HG02610 (cell line): ENCODE data around the gene SRGAP1.
"Not testable (repeated sequence)": the region's sequence is repeated elsewhere in the genome, so short reads cannot be mapped to it uniquely, and the experiment has no call there.

Experiments
- ATAC-seq: cut with Tn5 transposase; IDR thresholded peaks from one replicate; pipeline ENCODE4 v1.9.1; 2021; ENCODE audit warnings: mild to moderate bottlenecking, moderate library complexity; ENCODE audit not compliant: unreplicated experiment

SRGAP1 gene

DNA sequence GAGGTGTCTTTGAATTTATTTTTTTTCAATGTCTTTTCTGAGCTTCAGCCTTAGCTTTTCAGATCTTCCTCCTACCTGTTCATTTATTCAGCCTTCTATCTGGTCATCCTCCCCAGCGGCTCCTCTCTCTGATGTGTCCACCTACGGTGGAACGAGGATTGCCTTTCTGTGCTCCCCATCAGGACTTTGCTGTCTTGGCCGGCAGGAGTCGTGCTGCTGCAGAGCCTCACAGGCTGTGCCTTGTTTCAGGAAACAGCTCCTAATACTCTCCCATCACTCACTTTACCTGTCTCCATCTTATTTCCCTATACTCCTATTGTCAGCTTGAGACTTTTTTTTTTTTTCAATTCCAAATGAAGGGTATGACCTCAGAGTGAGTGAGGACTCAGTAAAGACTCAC, 300.7 kb downstream of the SRGAP1 start:
- no peak for ATAC-seq

DNA sequence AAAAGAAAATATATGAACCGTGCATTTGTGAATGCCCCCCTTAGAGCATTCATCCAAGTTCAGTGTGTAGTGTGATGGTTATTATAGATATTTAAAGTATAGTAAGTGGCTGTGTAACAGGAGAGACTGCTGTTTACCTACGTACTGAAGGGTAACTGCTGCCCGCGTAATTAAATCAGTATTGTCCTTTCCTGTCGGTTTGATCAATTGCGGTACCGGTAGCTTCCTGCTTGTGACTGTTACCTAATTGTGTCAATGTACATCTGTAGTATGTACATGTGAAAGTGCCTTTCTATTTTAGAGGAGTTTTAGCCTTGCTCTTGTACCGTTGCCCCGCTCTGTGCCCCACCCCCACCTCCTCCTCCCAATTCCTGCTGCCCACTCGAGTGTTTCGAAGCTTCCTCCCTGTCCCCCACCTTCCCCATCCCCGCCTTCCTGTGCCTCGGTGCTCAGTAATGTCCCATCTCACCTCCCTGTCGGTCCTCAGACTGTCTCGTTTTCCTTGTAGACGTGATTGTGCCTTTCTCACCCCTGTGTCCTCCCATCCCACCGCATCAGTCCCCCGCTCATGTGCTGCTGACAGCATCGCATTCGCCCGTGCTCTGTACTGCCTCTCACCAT, 302.6 kb downstream of the SRGAP1 start:
- ATAC-seq = no peak

DNA sequence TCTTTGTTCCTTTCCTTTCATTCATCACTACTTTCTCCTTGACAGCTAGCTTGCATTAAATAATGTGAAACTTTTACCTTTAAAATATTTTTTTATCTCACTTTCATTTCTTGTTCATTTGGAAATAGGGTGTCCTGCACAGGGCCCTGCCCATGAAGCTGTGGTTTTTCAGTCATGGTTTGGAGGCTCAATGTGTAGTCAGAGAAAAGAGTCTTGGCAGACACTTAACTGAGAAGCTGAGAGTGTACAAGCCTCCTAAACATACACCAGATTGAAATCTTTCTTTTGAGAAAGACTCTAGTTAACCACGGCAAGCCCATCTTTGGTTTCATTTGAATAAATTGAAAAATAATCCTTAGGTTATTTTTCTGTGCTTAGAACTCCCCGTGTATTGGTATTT, 303.4 kb downstream of the SRGAP1 start:
- ATAC-seq = no peak

DNA sequence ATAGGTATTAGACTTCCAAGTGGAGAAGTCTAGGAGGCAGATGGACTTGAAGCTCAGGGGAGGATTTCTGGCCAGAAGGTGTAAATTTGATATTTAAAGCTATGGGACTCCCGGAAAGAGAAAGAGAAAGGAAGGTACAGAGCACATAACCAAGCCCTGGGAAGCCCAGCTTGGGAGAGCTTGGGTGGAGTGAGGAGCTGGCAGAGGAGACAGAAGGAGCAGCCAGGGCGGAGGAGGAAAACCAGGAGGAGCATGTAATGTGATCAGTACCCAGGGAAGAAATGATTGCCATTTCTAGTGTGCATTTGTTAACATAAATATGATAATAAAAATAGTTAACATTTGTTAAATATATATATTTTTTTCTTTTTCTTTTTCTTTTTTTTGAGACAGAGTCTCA, 310.2 kb downstream of the SRGAP1 start:
- no peak for ATAC-seq

DNA sequence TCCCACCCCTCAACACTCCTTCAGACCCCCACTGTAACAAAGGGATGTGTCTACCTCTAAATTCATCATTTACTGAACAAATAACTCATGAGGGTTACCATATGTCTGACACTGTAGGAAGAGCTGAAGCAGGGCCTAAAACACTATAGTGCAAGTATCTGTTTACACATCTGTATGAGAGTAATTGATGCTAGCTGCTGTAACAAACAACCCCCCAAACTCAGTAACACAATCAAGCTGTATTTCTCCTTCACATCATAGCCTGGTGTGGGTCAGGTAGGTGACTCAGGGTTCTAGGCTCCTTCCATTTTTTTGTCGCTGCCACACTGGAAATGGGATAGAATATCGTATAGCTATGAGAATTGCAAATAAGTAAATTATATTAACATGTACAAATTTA, 312.6 kb downstream of the SRGAP1 start:
- no peak for ATAC-seq

DNA sequence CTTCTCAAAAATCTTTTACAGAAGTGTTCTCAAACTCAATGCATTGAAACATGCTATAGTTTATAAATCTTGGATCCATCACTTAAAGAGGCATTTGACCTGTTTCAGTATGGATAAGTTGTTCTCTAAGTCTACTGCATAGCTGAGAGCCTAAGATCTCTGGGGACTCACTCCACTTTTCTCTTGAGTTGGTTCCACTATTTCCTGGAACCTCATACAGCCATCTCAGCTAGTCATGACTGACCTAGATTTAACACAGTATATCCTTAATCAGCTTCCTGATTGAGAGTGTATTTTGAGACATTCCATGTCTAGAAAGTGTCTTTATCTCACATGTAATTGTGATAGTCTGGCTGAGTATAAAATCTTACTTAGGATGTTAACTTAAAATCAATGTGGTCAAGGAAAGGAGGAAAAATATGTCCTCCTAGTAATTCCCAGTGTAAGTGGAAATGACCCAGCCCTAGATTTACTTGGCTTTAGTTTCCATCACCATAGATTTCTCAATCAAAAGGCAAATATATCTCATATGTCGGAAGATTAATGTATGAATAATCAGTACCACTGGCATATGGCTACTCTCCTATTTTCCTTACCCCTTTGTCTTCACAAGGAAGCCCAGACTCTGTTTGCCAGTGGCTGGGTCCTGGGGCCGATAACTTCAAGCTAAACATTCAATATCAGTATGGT, 315.7 kb downstream of the SRGAP1 start:
- no peak for ATAC-seq

DNA sequence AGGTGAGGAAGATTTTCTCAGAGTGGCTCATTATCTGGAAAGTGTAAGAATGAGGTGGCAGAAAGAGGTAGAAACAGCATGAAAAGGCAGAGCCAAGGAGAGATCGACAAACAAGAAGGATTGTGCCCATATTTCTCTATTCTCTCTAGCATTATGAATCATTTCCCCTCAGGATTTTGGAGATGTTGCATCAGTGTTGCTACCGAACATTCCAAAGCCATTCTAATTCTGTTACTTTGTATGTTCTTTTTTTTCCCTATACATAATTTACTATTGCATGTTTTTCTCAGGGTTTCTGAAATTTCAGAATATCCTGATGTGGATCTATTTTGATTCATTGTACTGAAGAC, 316.2 kb downstream of the SRGAP1 start:
- no peak for ATAC-seq

DNA sequence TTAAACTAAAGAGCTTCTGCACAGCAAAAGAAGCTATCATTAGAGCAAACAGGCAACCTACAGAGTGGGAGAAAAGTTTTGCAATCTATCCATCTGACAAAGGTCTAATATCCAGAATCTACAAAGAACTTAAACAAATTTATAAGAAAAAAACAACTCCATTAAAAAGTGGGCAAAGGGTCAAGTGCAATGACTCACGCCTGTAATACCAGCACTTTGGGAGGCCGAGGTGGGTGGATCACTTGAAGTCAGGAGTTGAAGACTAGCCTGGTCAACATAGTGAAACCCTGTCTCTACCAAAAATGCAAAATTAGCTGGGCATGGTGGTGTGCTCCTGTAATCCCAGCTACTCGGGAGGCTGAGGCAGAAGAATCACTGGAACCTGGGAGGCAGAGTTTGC, 322.1 kb downstream of the SRGAP1 start:
- not testable (repeated sequence) for ATAC-seq

DNA sequence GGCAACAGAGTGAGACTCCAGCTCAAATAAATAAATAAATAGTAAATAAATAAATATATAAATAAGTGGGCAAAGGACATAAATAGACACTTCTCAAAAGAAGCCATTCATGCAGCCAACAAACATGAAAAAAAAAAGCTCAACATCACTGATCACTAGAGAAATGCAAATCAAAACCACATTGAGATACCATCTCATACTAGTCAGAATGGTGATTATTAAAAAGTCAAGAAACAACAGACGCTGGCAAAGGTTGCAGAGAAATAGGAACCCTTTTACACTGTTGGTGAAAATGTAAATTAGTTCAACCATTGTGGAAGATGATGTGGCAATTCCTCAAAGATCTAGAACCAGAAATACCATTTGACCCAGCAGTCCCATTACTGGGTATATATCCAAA, 322.5 kb downstream of the SRGAP1 start:
- not testable (repeated sequence) for ATAC-seq

DNA sequence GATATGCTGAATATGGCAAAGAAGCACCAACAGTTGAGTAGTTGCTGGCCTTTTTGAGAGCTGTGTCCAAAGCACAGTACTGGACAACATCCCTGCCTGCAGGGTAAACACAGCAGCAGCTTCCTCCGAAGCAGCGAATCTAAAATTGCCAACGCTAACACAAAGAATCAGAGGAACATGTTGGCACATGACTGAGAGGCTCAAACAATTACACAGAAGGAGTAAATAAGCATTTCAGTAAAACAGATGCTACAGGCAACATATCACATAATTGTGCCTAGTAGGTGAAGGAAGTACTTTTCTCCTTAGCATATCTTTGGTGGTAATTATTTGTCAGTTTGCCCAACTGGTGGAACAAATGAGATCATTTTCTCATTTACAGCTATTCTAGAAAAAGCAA, 325.5 kb downstream of the SRGAP1 start:
- ATAC-seq = no peak

DNA sequence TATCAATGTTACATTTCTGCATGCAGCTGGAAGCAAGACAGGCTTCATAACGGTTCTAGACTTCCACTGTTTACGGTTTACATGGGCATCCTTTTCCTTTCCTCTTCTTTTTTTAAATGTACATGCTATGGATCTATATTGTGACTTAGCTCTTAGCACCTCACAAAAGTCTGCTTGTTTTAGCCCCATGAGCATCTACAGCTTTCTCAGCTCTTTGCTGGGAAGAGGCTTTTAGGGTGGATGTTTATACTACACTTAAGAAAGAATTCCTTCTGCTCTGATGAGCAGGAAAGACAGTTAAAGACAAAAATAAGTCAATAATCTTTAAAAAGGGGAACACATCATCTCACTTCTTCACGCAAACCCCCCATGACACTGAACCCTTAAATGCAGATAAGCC, 326.2 kb downstream of the SRGAP1 start:
- no peak for ATAC-seq

DNA sequence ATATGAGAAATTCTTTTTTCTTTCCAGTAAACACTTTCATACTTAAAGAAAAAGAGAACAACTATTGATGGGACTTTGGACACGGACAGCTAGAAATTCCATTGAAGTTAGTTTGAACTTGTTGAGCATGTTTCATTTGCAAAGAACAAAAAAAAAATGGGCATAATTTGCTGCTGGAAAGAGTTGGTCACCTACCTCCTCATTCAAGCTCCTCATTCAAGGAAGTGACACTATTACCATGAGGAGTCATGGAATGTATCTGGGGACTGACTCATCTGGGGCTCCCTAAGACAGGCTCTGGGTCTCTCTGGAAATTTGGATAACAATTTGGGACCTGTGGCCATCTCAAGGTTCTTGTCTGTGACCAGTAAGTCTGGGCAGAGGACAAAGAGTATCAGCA, 327.2 kb downstream of the SRGAP1 start:
- ATAC-seq = no peak

DNA sequence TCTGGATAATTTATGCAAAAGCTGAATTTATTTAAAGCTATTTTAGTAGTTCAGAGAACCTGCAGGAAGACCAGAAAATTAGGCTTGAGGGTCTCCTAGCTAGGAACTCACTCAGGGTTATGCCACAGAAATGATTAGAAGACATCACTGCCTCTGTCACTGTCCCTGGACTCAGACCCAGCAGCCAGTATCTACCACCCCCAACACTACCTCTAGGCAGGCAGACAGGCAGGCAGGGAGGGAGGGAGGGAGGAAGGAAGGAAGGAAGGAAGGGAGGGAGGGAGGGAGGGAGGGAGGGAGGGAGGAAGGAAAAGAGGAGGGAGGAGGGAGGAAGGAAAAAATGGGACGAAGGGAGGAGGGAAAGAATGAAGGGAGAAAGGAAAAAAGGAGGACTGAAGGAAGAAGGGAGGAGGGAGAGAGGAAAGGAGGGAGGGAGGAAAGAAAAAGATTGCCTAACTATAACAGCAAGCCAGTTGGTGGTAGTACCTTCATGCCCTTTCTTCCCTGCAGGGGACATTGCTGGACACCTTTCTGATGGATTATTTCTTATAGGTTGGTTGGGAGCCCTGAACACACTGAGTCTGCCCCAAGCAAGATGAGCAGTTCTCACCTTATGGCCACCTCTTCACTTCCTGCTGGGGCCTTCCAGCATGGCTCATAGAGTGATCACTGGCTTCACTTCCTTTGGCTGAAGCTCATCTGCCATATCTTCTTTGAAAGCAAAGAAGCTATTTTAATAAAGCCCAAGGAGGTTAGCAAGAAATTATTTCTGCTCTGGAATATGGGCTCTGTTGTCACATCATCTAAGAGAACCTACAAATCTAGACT, 327.9 kb downstream of the SRGAP1 start:
- no peak for ATAC-seq

DNA sequence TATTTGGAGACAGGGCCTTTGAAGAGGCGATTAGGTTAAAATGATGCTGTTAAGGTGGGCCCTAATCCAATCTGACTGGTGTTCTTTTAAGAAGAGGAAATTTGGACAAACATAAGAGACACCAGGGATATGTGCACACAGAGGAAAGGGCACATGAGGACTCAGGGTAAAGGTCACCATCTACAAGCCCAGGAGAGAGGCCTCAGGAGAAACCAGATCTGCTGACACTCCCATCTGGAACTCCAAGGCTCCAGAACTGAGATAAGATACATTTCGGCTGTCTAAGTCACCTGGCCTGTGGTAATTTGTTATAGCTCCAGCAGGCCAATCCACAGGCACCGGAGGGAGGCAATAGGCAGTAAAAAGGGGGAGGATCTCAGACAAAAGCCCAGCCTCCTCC, 329.0 kb downstream of the SRGAP1 start:
- ATAC-seq = no peak

DNA sequence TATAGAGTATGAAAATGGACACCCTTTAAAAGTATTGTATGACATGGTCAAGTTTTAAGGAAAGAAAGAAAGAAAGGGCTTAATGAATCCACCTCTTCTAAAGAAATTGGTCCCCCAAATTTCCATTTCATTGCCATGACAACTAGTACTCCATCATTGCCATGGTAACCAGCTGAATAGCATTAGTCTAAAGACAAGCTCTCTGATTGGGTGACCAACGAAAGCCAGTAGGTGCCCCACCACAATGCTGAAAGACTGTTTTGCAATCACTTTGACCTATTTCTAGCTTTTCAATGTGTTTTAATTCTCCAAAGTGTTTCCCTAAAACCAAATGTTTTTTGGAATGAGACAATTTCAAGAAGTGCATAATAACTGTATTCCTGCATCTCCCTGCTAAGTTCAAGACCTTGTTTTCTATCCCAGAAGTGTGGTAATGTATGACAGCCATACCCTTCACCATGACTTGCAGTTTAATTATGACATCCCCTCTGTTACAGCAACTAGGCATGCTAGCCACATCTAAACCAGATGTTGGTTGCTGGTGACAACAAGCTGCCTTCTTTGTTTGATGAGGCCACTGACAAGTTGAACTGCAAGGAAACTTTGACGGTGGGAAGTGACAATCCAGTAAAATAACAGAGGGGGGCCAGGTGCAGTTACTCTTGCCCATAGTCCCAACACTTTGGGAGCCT, 330.9 kb downstream of the SRGAP1 start:
- no peak for ATAC-seq

DNA sequence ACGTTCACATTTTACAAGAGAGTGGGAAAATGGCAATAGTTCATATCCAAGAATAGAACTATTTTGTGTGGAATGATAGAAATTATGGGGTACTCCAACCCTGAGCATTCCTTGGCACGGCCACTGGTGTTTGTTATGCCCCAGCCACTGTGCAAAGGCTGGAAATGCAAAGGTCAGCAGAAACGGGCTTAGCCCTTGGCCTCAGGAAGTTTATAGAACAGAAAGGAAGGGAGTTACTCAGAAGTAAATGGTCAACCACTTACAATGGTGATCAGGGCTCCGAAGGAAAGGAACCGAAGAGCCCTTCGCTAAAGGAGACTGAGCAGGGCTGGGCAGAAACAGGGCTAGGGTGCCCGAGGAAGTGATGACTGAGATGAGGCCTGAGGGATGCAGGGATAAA, 332.5 kb downstream of the SRGAP1 start:
- ATAC-seq = no peak

DNA sequence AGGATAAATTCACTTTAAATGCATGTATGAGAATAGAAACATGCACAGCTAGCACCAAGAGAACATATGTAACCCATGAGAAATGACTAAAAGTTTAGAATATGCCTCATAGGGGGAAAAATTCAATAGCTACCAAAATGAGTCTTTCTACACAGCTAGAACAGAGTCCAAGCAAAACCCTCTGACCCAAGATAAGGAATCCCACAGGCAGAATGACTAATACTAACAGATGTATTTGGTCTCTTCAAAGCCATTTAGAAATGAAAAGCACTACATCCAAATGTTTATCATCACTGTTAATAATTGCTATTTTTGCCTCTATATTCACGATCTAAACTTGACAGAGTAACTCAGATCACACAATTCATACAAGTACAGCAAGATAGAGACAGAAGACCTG, 333.6 kb downstream of the SRGAP1 start:
- no peak for ATAC-seq

DNA sequence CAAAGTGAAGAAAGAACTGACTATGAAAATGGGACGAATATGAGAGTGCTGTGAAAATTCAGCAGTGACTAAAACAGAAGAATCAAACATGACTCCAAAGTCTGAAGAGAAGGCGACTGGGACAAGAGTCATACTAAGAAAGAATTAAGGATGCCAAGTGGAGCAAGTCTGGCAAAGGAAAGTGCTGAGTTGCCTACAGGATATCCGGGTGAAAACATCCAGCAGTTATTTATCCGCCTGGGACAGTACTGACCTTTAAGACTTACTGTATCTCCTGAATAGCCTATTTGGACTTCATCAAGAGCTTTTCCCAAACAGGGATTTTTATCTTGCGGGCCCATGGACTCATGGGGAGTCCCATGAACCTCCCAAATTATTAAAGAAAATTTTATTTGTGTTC, 336.5 kb downstream of the SRGAP1 start:
- ATAC-seq = no peak

DNA sequence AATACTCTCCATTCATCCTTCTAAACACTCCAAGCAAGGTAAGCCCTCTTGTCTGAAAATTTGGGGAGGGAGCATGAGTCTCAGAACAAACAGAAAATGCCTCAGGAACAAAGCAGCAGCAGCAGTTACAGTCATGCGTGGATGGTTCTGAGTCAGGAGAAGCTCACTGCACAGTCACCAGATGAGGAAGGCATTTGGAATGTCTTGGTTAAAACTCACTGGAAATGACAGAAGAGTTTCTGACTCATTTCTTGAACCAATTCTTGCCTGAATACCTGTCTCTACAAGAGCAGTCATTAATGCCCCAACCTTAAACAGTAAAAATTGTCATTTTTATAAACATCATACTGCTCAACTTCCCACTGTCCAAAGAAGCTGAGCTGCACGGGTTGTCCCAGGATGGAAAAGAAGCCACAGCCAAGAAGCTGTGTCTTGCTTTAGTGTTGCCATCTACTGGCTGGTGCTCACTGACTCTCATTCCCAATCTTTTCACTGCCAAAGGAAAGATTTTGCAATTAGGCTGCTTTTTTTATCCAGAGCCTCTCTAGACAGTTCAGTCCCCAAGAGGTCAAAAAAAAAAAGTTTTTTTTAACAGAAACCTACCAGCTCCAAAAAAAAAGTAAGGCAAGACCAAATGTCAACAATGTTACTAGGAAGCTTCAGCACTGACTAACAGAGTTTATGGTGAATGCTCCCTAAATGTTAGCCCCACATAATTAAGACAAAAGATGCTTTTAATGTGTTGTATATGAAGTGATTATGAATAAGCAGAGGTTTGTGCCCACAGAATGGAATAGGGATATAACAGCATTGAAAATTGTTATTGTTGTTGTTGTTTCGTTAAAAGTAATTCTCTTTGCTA, 337.2 kb downstream of the SRGAP1 start:
- peak; percentile 65 for ATAC-seq

DNA sequence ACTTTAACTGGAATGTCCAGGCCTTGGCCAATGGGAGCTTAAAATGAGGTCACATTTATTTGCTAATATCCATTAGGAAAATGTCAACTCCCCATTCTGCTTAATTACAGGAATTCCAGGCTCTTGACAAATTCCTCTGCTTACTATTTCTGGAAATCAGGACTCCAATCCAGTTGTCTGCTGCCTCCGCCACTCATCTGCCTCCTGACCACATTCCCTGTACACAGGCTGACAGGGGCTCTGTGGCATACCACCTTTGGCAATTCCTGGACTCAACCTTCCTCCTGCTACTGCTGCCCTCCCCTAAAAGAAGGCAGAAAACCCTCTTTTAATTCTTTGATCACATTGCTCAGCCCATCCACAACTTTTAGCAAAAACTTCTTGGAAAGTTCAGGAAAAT, 339.7 kb downstream of the SRGAP1 start:
- no peak for ATAC-seq

DNA sequence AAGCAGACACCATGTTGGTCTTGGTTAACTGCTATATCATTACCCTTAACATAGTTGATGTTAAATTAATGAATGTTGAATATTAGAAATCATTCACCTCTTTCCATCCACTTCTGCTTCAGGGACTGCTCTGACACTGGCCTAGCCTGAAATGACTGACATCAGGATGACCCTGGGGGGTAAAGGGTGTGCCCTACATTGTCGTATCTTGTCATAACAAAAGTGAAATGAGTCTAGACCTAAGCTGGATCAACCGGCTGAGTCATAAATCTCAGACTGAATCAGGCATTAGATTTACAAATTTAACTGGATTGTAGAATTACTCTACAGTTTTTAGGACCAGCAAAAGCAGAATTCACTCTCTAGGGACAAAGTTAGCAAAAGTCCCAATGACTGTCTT, 342.3 kb downstream of the SRGAP1 start:
- peak; percentile 92 for ATAC-seq
